A673 (cell line): Measurements from ENCODE around the gene SUOX. TPM values are rescaled to one million over a fixed set of nuclear protein-coding genes. Genes with fewer than 3 reads are reported as not detected.

Experiments used
- BruUV-seq: library from RNA; stranded (reverse); fragments of 400-500 nt; replicated peaks from 2 replicates; lab custom pipeline; 2021; lab: Mats Ljungman, UMichigan
- CTCF ChIA-PET: fragments of 300-600 bp; sonication (Branson Sonifier 250); formaldehyde crosslinking; loops from one replicate; lab custom pipeline; 2022; ENCODE audit warnings: antibody characterized with exemption; lab: Charles Lee
- POLR2A ChIA-PET: fragments of 300-600 bp; sonication (Branson Sonifier 250); formaldehyde crosslinking; loops from one replicate; lab custom pipeline; 2022; ENCODE audit warnings: antibody characterized with exemption; ENCODE audit not compliant: low non-redundant PET; lab: Charles Lee
- DNase-seq: peaks from one replicate; pipeline ENCODE4 v3.0.0-alpha.2; 2015; ENCODE audit warnings: low spot score
- H3K27ac ChIP-seq: fragments of 200-600 bp; sonication (generic); 2 replicates; pipeline ENCODE4 v1.5.1; 2016; ENCODE audit warnings: mixed run types, low read depth, mild to moderate bottlenecking, mixed read lengths, antibody characterized with exemption, low read length; ENCODE audit not compliant: poor library complexity, severe bottlenecking
- H3K27me3 ChIP-seq: fragments of 200-600 bp; sonication (generic); replicated peaks from 2 replicates; pipeline ENCODE4 v1.6.1; 2017; ENCODE audit warnings: mixed run types, low read depth, mild to moderate bottlenecking, mixed read lengths, antibody characterized with exemption, low read length; ENCODE audit not compliant: insufficient read depth, poor library complexity
- H3K36me3 ChIP-seq: fragments of 200-600 bp; sonication (generic); 2 replicates; pipeline ENCODE4 v1.6.1; 2016; ENCODE audit warnings: mixed run types, mild to moderate bottlenecking, mixed read lengths, antibody characterized with exemption, low read length; ENCODE audit not compliant: insufficient read depth, poor library complexity, severe bottlenecking
- H3K4me1 ChIP-seq: fragments of 200-600 bp; sonication (generic); 2 replicates; pipeline ENCODE4 v1.6.1; 2017; ENCODE audit warnings: mixed run types, mild to moderate bottlenecking, mixed read lengths, antibody characterized with exemption, low read length; ENCODE audit not compliant: insufficient read depth, poor library complexity, severe bottlenecking
- H3K4me3 ChIP-seq: fragments of 200-600 bp; sonication (generic); 2 replicates; pipeline ENCODE4 v1.5.1; 2016; ENCODE audit warnings: low read depth, mixed run types, mild to moderate bottlenecking, mixed read lengths, low read length; ENCODE audit not compliant: poor library complexity, severe bottlenecking
- H3K9me3 ChIP-seq: fragments of 200-600 bp; sonication (generic); 2 replicates; pipeline ENCODE4 v1.6.1; 2016; ENCODE audit warnings: mixed run types, low read depth, mild to moderate bottlenecking, mixed read lengths, antibody characterized with exemption, low read length; ENCODE audit not compliant: poor library complexity, severe bottlenecking
- CTCF ChIP-seq: fragments of 300-800, 200-600 bp; sonication (generic); conservative IDR thresholded peaks from 2 replicates; pipeline ENCODE4 v1.5.1; 2017; ENCODE audit warnings: low read depth, mild to moderate bottlenecking, antibody characterized with exemption, low read length, moderate library complexity, mixed read lengths
- EZH2 ChIP-seq: fragments of 200-600 bp; sonication (generic); IDR thresholded peaks from 2 replicates; pipeline ENCODE4 v1.6.1; 2017; ENCODE audit warnings: borderline replicate concordance, low read depth, mild to moderate bottlenecking, mixed read lengths, antibody characterized with exemption, low read length; ENCODE audit not compliant: poor library complexity, severe bottlenecking
- intact Hi-C: fragments of 100-400 bp; cut with micrococcal nuclease; formaldehyde crosslinking; loops from one replicate; pipeline ENCODE4 v1.10.0; 2022; ENCODE audit not compliant: unreplicated experiment
- total RNA-seq: library from RNA; stranded (reverse); gene quantifications from 2 replicates; pipeline ENCODE4 v1.2.3, GENCODE V29; 2021

The SUOX gene
- total RNA-seq, 1 experiment from 2014 or later: 2.2 TPM

GRCh38 chr12:55957106-55957859 lies 39.8 kb upstream of the SUOX start:
- no peaks in the 10 kb centered on the region for H3K4me1 ChIP-seq
- no TSS peak for BruUV-seq
- H3K27ac ChIP-seq: no peak overlapping the region
- intact Hi-C loops: no loop called here
- H3K27me3 ChIP-seq: no peaks in the 10 kb centered on the region
- no peaks in the 10 kb centered on the region for H3K9me3 ChIP-seq
- ChIA-PET POLR2A (no interaction called here), CTCF (interaction anchor here (1.0 kb wide), 1 partner anchor 17 kb away, joined by 5 read pairs; no protein-coding TSS in a partner anchor)
- TF ChIP-seq EZH2 (no peak), CTCF (no peak)
- H3K36me3 ChIP-seq: no peaks in the 10 kb centered on the region
- no peak overlapping the region for H3K4me3 ChIP-seq
- no peak for DNase-seq

- TF ChIP-seq CTCF: no peak
- TF ChIP-seq EZH2: no peak
- H3K4me3 ChIP-seq: no peak overlapping the region
- intact Hi-C loops: no loop called here
- peaks cover 20% of the 10 kb centered on the region for H3K4me1 ChIP-seq
- BruUV-seq: no TSS peak
- ChIA-PET POLR2A (no interaction called here), CTCF (interaction anchor here (0.6 kb wide), 1 partner anchor 34 kb away, joined by 3 read pairs; no protein-coding TSS in a partner anchor)
- no peaks in the 10 kb centered on the region for H3K27me3 ChIP-seq
- H3K9me3 ChIP-seq: no peaks in the 10 kb centered on the region
- peaks cover 8% of the 10 kb centered on the region for H3K36me3 ChIP-seq
- no peak overlapping the region for H3K27ac ChIP-seq
- no peak for DNase-seq
Observed at GRCh38 chr12:55963760-55964159, 33.3 kb upstream of the SUOX start.

- peaks cover 21% of the 10 kb centered on the region for H3K4me1 ChIP-seq
- CTCF ChIA-PET: no interaction called here
- POLR2A ChIA-PET: no interaction called here
- H3K27me3 ChIP-seq: no peaks in the 10 kb centered on the region
- H3K4me3 ChIP-seq: no peak overlapping the region
- peaks cover 17% of the 10 kb centered on the region for H3K36me3 ChIP-seq
- TF ChIP-seq CTCF (no peak), EZH2 (no peak)
- no peaks in the 10 kb centered on the region for H3K9me3 ChIP-seq
- intact Hi-C loops: no loop called here
- no peak for DNase-seq
- no peak overlapping the region for H3K27ac ChIP-seq
- no TSS peak for BruUV-seq
Observed at GRCh38 chr12:55965240-55965639, 31.8 kb upstream of the SUOX start.
